H1 (cell line): ENCODE data around the gene ZNF576. TPM values are rescaled to one million over a fixed set of nuclear protein-coding genes. Genes with fewer than 3 reads are reported as not detected.

Experiments used
- polyA plus RNA-seq, 7 experiments: library from polyadenylated mRNA; depleted of rRNA in 3 of 7; stranded (reverse) in 5 of 7; unstranded in 2 of 7; fragments of >200 nt in 5 of 7; fragments of 200-250 nt in 2 of 7; gene quantifications; 1 replicate in 5 of 7; 2 replicates in 1 of 7; 4 replicates in 1 of 7; pipeline versions ENCODE4 v1.2.1 to v1.2.3, GENCODE V29; 2011 to 2013; ENCODE audit warnings: missing spikeins in 2 of 7, mixed read lengths in 2 of 7
- total RNA-seq: library from RNA; stranded (reverse); fragmentation: NEBNext Ultra II Directional; extraction: Animal tissue kit (Norgen Biotek cat#: 25700); gene quantifications from 2 replicates; pipeline ENCODE4 v1.2.1, GENCODE V29; 2021
- TF ChIP-seq, protein P1 (sequence below): fragments of 300-600 bp; sonication (generic); IDR thresholded peaks from 2 replicates; pipeline ENCODE4 v1.7.1; 2012; ENCODE audit warnings: low read length, moderate library complexity, mild to moderate bottlenecking, inconsistent platforms; ENCODE audit not compliant: insufficient replicate concordance

The ZNF576 gene
- total and polyA plus RNA-seq, 2 of the 8 experiments (the other 6 are each of a cell fraction or from before 2014, with no cell fraction given): 13.6 to 32.4 TPM

DNA sequence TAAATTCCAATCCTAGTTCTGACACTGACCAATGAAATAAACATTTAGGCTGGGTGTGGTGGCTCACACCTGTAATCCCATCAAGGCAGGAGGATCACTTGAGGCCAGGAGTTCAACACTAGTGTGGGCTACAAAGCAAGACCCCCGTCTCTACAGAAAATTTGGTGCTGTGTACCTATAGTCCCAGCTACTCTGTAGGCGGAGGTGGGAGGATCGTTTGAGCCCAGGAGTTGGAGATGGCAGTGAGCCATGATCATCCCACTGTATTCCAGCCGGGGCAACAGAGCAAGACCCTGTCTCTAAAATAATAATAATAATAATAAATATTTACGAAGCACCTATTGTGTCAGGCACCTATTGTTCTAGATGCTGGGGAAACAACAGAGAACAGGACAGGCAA lies 7.1 kb upstream of the ZNF576 start (continued):
- TF ChIP-seq, protein P1, sequence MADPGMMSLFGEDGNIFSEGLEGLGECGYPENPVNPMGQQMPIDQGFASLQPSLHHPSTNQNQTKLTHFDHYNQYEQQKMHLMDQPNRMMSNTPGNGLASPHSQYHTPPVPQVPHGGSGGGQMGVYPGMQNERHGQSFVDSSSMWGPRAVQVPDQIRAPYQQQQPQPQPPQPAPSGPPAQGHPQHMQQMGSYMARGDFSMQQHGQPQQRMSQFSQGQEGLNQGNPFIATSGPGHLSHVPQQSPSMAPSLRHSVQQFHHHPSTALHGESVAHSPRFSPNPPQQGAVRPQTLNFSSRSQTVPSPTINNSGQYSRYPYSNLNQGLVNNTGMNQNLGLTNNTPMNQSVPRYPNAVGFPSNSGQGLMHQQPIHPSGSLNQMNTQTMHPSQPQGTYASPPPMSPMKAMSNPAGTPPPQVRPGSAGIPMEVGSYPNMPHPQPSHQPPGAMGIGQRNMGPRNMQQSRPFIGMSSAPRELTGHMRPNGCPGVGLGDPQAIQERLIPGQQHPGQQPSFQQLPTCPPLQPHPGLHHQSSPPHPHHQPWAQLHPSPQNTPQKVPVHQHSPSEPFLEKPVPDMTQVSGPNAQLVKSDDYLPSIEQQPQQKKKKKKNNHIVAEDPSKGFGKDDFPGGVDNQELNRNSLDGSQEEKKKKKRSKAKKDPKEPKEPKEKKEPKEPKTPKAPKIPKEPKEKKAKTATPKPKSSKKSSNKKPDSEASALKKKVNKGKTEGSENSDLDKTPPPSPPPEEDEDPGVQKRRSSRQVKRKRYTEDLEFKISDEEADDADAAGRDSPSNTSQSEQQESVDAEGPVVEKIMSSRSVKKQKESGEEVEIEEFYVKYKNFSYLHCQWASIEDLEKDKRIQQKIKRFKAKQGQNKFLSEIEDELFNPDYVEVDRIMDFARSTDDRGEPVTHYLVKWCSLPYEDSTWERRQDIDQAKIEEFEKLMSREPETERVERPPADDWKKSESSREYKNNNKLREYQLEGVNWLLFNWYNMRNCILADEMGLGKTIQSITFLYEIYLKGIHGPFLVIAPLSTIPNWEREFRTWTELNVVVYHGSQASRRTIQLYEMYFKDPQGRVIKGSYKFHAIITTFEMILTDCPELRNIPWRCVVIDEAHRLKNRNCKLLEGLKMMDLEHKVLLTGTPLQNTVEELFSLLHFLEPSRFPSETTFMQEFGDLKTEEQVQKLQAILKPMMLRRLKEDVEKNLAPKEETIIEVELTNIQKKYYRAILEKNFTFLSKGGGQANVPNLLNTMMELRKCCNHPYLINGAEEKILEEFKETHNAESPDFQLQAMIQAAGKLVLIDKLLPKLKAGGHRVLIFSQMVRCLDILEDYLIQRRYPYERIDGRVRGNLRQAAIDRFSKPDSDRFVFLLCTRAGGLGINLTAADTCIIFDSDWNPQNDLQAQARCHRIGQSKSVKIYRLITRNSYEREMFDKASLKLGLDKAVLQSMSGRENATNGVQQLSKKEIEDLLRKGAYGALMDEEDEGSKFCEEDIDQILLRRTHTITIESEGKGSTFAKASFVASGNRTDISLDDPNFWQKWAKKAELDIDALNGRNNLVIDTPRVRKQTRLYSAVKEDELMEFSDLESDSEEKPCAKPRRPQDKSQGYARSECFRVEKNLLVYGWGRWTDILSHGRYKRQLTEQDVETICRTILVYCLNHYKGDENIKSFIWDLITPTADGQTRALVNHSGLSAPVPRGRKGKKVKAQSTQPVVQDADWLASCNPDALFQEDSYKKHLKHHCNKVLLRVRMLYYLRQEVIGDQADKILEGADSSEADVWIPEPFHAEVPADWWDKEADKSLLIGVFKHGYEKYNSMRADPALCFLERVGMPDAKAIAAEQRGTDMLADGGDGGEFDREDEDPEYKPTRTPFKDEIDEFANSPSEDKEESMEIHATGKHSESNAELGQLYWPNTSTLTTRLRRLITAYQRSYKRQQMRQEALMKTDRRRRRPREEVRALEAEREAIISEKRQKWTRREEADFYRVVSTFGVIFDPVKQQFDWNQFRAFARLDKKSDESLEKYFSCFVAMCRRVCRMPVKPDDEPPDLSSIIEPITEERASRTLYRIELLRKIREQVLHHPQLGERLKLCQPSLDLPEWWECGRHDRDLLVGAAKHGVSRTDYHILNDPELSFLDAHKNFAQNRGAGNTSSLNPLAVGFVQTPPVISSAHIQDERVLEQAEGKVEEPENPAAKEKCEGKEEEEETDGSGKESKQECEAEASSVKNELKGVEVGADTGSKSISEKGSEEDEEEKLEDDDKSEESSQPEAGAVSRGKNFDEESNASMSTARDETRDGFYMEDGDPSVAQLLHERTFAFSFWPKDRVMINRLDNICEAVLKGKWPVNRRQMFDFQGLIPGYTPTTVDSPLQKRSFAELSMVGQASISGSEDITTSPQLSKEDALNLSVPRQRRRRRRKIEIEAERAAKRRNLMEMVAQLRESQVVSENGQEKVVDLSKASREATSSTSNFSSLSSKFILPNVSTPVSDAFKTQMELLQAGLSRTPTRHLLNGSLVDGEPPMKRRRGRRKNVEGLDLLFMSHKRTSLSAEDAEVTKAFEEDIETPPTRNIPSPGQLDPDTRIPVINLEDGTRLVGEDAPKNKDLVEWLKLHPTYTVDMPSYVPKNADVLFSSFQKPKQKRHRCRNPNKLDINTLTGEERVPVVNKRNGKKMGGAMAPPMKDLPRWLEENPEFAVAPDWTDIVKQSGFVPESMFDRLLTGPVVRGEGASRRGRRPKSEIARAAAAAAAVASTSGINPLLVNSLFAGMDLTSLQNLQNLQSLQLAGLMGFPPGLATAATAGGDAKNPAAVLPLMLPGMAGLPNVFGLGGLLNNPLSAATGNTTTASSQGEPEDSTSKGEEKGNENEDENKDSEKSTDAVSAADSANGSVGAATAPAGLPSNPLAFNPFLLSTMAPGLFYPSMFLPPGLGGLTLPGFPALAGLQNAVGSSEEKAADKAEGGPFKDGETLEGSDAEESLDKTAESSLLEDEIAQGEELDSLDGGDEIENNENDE: no peak
